ENCODE data around the gene CD44.

GRCh38 chr11:35163209-35163608 lies 24.2 kb downstream of the CD44 start:
- TF ChIP-seq CTCF (IDR thresholded peaks at IDR 0.05; ENCODE audit: borderline replicate concordance, extremely low read depth, low read length, poor library complexity, severe bottlenecking) (no peak), EZH2 (IDR thresholded peaks at IDR 0.05; ENCODE audit: borderline replicate concordance, low read depth, low read length, severe bottlenecking) (no peak)

Data from DND-41 (cell line).